BLaER1 treated with 17β-estradiol and CSF1 and Interleukin-3, amounts not matched to agents 10 nM and 100 nM (cell line): Measurements from ENCODE around the gene CARD14.

Experiments
- H3K27ac ChIP-seq, 11 experiments: shearing (Covaris generic); formaldehyde crosslinking; 2 replicates each; pipeline ENCODE4 v1.8.1; 2022
- H3K27me3 ChIP-seq, 11 experiments: shearing (Covaris generic); formaldehyde crosslinking; 2 replicates each; pipeline ENCODE4 v1.8.1; 2022
- H3K36me3 ChIP-seq, 11 experiments: shearing (Covaris generic); formaldehyde crosslinking; 2 replicates each; pipeline ENCODE4 v1.8.1; 2022
- H3K4me1 ChIP-seq, 10 experiments: shearing (Covaris generic); formaldehyde crosslinking; 2 replicates each; pipeline ENCODE4 v1.8.1; 2022
- H3K4me2 ChIP-seq, 11 experiments: shearing (Covaris generic); formaldehyde crosslinking; 2 replicates each; pipeline ENCODE4 v1.8.1; 2022
- H3K4me3 ChIP-seq, 10 experiments: shearing (Covaris generic); formaldehyde crosslinking; 2 replicates each; pipeline ENCODE4 v1.8.1; 2022
- H3K9ac ChIP-seq, 11 experiments: shearing (Covaris generic); formaldehyde crosslinking; 2 replicates each; pipeline ENCODE4 v1.8.1; 2022
- H3K9me3 ChIP-seq, 11 experiments: shearing (Covaris generic); formaldehyde crosslinking; replicated peaks in 1 of 11; 2 replicates each; pipeline ENCODE4 v1.8.1; 2022
- H4K20me1 ChIP-seq, 11 experiments: shearing (Covaris generic); formaldehyde crosslinking; 2 replicates each; pipeline ENCODE4 v1.8.1; 2022
- Cebpa-rat ChIP-seq, 11 experiments: shearing (Covaris generic); IDR thresholded peaks; 2 replicates each; pipeline ENCODE4 v1.8.1; 2022

The CARD14 gene

DNA sequence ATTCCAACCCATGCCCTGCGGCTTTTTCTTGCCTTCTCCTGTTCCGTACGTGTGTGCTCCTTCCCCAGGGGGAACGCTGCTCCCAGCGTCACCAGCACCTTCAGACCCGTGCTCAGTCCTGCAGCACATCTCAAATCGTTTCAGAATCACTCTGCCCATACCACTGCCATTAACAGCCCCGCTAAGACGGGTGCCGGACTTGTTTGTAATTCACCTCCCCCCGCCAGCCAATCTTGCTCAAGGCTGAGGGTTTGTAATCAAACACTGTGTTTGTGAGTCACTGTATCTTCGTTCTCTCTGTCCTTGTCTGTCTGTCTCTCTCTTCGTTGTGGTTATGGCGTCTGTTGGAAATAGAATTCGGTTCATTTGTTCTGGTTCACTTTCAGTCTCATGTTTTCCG is 17.3 kb downstream of the CARD14 start:
- peak overlapping the region; percentile 41 to 63 (median 49); a peak in 19 of 22 replicates for H3K4me2 ChIP-seq
- H3K9ac ChIP-seq, result no peak overlapping the region
- H4K20me1 ChIP-seq, result no peaks in the 10 kb centered on the region
- no peaks in the 10 kb centered on the region for H3K9me3 ChIP-seq
- peak overlapping the region in 1 of 11 experiments; percentile 22; a peak in 2 of 22 replicates for H3K27ac ChIP-seq
- no peak for TF ChIP-seq Cebpa-rat (IDR thresholded peaks at IDR 0.05)
- no peak overlapping the region for H3K4me3 ChIP-seq
- H3K4me1 ChIP-seq, result peaks cover 23 to 41% (median 32%) of the 10 kb centered on the region in 10 experiments
- H3K27me3 ChIP-seq, result peaks cover 0 to 23% (median 14%) of the 10 kb centered on the region in 11 experiments; a peak in 13 of 22 replicates
- H3K36me3 ChIP-seq, result no peaks in the 10 kb centered on the region

DNA sequence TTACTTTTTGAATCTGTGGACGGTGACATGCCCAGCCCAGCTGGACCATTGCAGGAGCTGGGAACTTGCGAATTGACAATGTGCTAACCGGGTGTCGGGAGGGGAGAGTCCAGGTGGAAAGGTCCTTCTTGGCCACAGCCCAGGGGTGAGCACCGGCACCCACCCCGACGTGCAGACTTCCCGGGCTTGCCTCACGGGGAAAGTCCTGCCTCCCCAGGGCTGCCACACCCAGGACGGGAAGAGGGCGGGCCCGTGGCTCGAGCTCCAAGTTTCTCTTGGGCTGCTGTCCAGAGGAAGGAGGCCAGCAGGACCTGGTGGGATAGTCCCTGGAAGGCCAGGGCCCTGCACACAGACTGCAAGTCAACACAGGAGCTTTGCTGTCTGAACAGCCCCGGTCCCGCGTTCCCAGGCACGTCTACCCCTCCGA is 17.7 kb downstream of the CARD14 start:
- no peaks in the 10 kb centered on the region for H3K36me3 ChIP-seq
- H4K20me1 ChIP-seq, result no peaks in the 10 kb centered on the region
- peaks cover 23 to 45% (median 33%) of the 10 kb centered on the region in 10 experiments for H3K4me1 ChIP-seq
- H3K27me3 ChIP-seq, result peaks cover 0 to 24% (median 16%) of the 10 kb centered on the region in 11 experiments; a peak in 13 of 22 replicates
- TF ChIP-seq Cebpa-rat (IDR thresholded peaks at IDR 0.05), result no peak
- H3K4me3 ChIP-seq, result no peak overlapping the region
- peak overlapping the region; percentile 41 to 63 (median 49) for H3K4me2 ChIP-seq
- no peak overlapping the region for H3K9ac ChIP-seq
- H3K27ac ChIP-seq, result peak overlapping the region in 3 of 11 experiments; percentile 1 to 35 (median 22); a peak in 3 of 22 replicates
- no peaks in the 10 kb centered on the region for H3K9me3 ChIP-seq

DNA sequence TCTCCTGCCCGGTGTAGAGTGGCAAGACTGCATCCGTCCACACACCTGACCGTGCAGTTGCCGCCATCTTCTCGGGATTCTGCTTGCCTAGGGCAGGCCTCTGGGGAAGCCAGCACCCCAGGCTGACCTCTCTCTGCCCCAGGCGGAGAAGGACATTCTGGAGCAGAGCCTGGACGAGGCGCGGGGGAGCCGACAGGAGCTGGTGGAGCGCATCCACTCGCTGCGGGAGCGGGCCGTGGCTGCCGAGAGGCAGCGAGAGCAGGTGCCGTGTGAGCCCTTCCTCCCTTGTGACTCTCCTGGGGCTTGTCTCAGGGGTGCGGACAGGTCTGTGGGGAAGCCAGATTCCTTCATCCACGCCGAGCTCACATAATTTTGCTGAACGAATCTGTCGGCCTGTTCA is 19.8 kb downstream of the CARD14 start:
- Histone ChIP-seq H3K4me1 (peaks cover 23 to 45% (median 33%) of the 10 kb centered on the region in 10 experiments), H3K9me3 (peaks cover 0 to 5% (median 0%) of the 10 kb centered on the region in 11 experiments; a peak in 3 of 22 replicates), H3K27ac (no peak overlapping the region), H4K20me1 (no peaks in the 10 kb centered on the region), H3K36me3 (no peaks in the 10 kb centered on the region), H3K4me3 (no peak overlapping the region), H3K4me2 (peak overlapping the region in 5 of 11 experiments; percentile 3 to 26 (median 18); a peak in 2 of 22 replicates), H3K9ac (no peak overlapping the region; a peak in 1 of 22 replicates), H3K27me3 (peaks cover 0 to 28% (median 16%) of the 10 kb centered on the region in 11 experiments; a peak in 13 of 22 replicates)
- TF ChIP-seq Cebpa-rat (IDR thresholded peaks at IDR 0.05), result no peak

DNA sequence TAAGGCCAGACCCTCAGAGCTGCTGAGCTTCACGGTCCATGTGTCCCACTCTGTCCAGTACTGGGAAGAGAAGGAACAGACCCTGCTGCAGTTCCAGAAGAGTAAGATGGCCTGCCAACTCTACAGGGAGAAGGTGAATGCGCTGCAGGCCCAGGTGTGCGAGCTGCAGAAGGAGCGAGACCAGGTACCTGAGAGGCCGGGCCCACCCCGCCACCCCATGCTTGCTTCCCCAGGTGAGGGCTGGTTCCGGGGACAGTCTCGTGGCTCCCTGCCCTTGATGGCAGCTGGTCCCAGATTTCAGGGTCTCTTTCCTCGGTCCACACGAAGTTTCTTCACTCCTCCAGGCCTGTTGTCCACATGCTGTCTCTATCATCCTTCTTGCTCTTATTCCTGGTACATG is 20.9 kb downstream of the CARD14 start:
- no peak overlapping the region for H3K9ac ChIP-seq
- peaks cover 23 to 45% (median 33%) of the 10 kb centered on the region in 10 experiments for H3K4me1 ChIP-seq
- no peak overlapping the region for H3K27ac ChIP-seq
- no peak overlapping the region for H3K4me2 ChIP-seq
- H3K27me3 ChIP-seq, result peaks cover 0 to 28% (median 16%) of the 10 kb centered on the region in 11 experiments; a peak in 13 of 22 replicates
- H4K20me1 ChIP-seq, result 0 out of 22 replicates have a peak, but pooled peaks cover 0 to 4% (median 0%) of the 10 kb centered on the region in 11 experiments
- TF ChIP-seq Cebpa-rat (IDR thresholded peaks at IDR 0.05), result no peak
- H3K36me3 ChIP-seq, result no peaks in the 10 kb centered on the region
- H3K4me3 ChIP-seq, result no peak overlapping the region
- peaks cover 0 to 7% (median 0%) of the 10 kb centered on the region in 11 experiments; a peak in 3 of 22 replicates for H3K9me3 ChIP-seq

DNA sequence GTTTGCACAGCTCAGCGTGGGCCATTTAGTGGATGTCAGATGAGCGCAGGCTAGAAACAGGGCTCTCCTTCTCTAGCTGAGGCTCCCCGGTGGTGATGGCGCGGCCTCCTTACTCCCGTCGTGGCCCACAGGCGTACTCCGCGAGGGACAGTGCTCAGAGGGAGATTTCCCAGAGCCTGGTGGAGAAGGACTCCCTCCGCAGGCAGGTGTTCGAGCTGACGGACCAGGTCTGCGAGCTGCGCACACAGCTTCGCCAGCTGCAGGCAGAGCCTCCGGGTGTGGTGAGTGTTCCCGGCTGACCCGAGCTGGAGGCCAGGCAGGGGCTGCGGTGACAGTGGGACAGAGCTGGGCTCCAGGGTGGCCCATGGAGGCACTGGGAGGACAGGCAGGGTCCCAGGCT is 21.4 kb downstream of the CARD14 start:
- Histone ChIP-seq H3K4me1 (peaks cover 21 to 44% (median 33%) of the 10 kb centered on the region in 10 experiments), H4K20me1 (0 out of 22 replicates have a peak, but pooled peaks cover 0 to 6% (median 0%) of the 10 kb centered on the region in 11 experiments), H3K4me2 (peak overlapping the region in 9 of 11 experiments; percentile 3 to 55 (median 43); a peak in 14 of 22 replicates), H3K36me3 (no peaks in the 10 kb centered on the region), H3K27ac (no peak overlapping the region), H3K9ac (no peak overlapping the region), H3K27me3 (peaks cover 0 to 28% (median 16%) of the 10 kb centered on the region in 11 experiments; a peak in 13 of 22 replicates), H3K4me3 (no peak overlapping the region), H3K9me3 (peaks cover 0 to 7% (median 0%) of the 10 kb centered on the region in 11 experiments; a peak in 3 of 22 replicates)
- TF ChIP-seq Cebpa-rat (IDR thresholded peaks at IDR 0.05), result no peak

DNA sequence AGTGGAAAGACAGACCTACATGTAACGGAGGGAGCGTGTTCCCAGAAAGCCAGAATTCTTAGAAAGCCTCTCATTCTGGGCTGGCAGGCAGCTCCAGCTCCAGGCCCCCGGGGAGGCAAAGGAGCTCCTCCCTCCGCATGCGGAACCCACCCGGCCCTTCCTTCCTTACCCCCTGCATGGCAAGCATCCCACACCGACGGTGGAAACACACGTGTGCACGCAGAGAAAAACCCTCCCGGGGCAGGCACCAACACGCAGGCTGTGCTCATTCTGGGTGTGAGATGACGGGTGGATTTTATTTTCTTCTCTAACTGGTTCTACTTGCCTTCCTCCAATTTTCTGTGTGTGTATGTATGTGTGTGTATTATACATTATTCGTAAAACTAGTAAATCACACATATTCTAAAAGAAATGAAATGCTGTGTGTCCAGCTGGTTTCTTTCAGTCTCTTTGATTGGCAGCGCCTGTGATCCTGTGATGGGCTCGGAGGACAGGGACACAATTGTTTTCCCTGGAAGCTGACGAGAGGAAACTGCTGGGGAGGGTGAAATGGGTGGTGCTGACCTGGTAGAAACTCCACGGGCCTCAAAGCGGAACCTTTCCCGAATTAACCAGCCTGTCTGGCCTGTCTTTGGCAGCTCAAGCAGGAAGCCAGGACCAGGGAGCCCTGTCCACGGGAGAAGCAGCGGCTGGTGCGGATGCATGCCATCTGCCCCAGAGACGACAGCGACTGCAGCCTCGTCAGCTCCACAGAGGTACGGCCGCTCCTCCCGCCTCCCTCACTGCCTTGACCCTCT is 22.2 kb downstream of the CARD14 start:
- peaks cover 13 to 35% (median 30%) of the 10 kb centered on the region in 10 experiments for H3K4me1 ChIP-seq
- peak overlapping the region in 9 of 11 experiments; percentile 3 to 55 (median 43); a peak in 16 of 22 replicates for H3K4me2 ChIP-seq
- H3K9me3 ChIP-seq, result peaks cover 0 to 7% (median 0%) of the 10 kb centered on the region in 11 experiments; a peak in 3 of 22 replicates
- H3K27me3 ChIP-seq, result peaks cover 0 to 28% (median 16%) of the 10 kb centered on the region in 11 experiments; a peak in 13 of 22 replicates
- no peaks in the 10 kb centered on the region for H3K36me3 ChIP-seq
- H3K4me3 ChIP-seq, result no peak overlapping the region
- no peak overlapping the region for H3K27ac ChIP-seq
- no peak for TF ChIP-seq Cebpa-rat (IDR thresholded peaks at IDR 0.05)
- 0 out of 22 replicates have a peak, but pooled peaks cover 0 to 6% (median 0%) of the 10 kb centered on the region in 11 experiments for H4K20me1 ChIP-seq
- H3K9ac ChIP-seq, result 0 out of 22 replicates have a peak overlapping the region, but pooled peaks of 1 of the 11 experiments have one; percentile 6

DNA sequence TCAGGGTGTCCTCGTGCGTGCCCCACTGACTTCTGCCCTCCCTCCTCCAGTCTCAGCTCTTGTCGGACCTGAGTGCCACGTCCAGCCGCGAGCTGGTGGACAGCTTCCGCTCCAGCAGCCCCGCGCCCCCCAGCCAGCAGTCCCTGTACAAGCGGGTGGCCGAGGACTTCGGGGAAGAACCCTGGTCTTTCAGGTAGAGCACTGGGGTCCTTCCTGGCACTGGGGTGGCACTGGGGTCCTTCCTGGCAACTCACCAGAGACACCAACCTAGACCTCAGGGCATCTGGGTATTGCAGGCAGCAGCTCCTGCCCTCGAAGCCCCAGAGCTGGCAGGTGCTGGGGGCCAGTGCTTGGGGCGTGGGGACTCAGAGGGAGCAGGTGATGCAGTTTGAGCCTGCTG is 25.3 kb downstream of the CARD14 start:
- Histone ChIP-seq H3K9ac (no peak overlapping the region), H3K27me3 (peaks cover 0 to 16% (median 5%) of the 10 kb centered on the region in 11 experiments; a peak in 6 of 22 replicates)

DNA sequence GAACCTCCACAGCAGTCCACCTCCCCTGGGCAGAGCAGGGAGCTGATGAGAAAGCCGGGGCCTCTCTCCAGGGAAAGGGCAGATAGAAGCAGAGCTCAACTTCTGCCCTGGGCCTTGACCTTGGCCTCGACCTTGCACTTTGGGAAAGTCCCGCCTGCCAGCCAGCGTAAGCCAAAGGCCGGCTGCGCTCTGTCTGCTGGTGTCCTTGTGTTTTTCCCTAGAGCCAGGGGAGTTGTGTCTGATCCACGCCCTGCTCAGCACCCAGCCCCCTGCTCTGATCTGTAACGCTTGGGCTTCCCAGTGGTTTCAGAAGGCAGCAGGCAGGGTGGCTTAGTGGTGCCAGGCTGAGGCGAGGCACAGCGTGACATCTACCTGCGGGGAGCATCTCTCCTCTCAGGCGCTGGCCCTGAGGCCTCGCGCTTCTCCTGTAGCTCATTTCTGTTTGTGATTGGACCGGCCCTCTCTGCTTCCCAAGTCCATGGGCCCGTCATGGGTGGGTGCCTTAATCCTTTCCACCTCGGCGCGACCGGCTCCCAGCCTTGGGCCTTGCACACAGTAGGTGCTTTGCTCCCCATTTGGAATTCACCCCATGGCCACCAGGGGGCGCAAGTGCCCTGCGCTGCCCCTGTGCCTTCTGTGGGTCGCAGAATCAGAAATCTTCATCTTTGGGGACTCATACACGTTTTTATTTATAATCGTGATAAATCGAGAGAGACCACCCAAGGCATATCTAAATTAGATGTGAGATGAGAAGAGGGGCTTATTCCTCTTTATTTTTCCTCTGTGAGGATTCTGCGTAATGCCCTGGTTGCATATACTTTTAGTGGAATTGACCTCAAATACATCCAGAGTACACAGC is 26.1 kb downstream of the CARD14 start:
- peaks cover 0 to 7% (median 0%) of the 10 kb centered on the region in 11 experiments; a peak in 3 of 22 replicates for H3K9me3 ChIP-seq
- H3K4me3 ChIP-seq, result no peak overlapping the region
- H3K4me1 ChIP-seq, result peaks cover 8 to 13% (median 12%) of the 10 kb centered on the region in 10 experiments; a peak in 17 of 20 replicates
- TF ChIP-seq Cebpa-rat (IDR thresholded peaks at IDR 0.05), result no peak
- no peak overlapping the region for H3K9ac ChIP-seq
- H3K4me2 ChIP-seq, result no peak overlapping the region
- no peak overlapping the region for H3K27ac ChIP-seq
- no peaks in the 10 kb centered on the region for H3K36me3 ChIP-seq
- H3K27me3 ChIP-seq, result peaks cover 0 to 16% (median 5%) of the 10 kb centered on the region in 11 experiments; a peak in 6 of 22 replicates
- 0 out of 22 replicates have a peak, but pooled peaks cover 0 to 6% (median 0%) of the 10 kb centered on the region in 11 experiments for H4K20me1 ChIP-seq

More for the DNA sequence above, 25.3 kb downstream of the CARD14 start:
- no peak overlapping the region for H3K27ac ChIP-seq
- H3K4me3 ChIP-seq, result no peak overlapping the region
- H3K9me3 ChIP-seq, result peaks cover 0 to 7% (median 0%) of the 10 kb centered on the region in 11 experiments; a peak in 3 of 22 replicates
- no peak for TF ChIP-seq Cebpa-rat (IDR thresholded peaks at IDR 0.05)
- no peaks in the 10 kb centered on the region for H3K36me3 ChIP-seq
- H3K4me2 ChIP-seq, result no peak overlapping the region
- H4K20me1 ChIP-seq, result 0 out of 22 replicates have a peak, but pooled peaks cover 0 to 6% (median 0%) of the 10 kb centered on the region in 11 experiments
- H3K4me1 ChIP-seq, result peaks cover 8 to 13% (median 12%) of the 10 kb centered on the region in 10 experiments; a peak in 17 of 20 replicates
